ENCODE results near the gene SNAPC2. TPM values are rescaled to one million over a fixed set of nuclear protein-coding genes. Genes with fewer than 3 reads are reported as not detected.
"Not testable (repeated sequence)": the region's sequence is repeated elsewhere in the genome, so short reads cannot be mapped to it uniquely, and the experiment has no call there.

Gene SNAPC2
- total RNA-seq, 1 donor from 2014 or later = 12.3 TPM

DNA sequence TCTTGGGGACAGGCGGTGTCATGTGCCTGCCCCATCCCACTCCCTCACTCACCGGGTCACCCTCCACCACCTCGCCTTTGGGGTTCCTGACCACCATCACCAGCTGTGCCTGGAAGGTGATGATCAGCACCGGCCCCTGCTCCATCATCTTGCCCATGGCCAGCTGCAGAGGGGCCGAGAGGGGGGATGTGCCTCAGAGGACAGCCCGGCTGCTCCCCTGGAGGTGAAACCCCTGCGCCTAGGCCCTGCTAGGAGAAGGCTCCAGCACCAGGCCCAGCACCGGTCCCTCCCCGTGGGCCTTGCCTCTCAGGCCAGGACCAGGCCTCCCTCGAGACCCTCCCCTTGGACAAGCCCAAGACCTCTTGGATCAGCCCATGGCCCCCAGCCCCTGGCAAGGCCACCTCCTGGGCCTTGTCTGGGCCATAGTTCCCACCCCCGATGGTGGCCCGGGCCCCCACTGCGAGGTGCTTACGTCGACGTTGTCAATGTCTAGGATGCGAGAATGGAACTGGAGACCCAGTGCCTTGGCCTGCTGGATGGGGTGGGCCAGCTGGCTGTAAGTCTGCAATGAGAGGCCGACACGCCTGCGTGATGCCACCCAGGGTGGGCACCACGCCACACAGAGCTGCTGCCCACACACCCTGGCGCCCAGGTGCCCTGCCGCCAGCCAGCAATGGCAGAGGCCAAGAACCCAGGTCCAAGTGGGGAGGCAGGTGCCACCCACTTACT lies 7.6 kb downstream of the SNAPC2 start:
- DNase-seq (ENCODE audit: low spot score) = no peak
- intact Hi-C loops (cut with DNase I) = no loop called here

DNA sequence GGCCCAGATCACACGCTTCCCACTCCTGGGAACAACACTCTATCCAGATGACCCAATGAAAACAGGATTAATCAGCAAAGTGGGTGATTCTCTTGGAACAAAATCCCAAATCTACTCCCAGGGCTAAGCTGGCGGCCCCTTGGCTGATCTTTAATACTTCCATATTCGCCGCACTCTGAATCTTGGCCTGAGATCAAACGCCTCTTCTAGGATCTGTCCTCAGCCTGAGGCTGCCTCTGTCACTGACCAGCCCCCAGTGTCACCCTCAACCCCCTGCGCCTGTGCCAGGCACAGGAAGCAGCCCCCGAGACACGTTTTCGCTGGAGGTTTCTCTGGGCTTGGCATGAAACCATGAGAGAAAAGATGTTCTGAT lies 8.2 kb downstream of the SNAPC2 start:
- intact Hi-C loops (cut with DNase I) = no loop called here
- no peak for DNase-seq (ENCODE audit: low spot score)

DNA sequence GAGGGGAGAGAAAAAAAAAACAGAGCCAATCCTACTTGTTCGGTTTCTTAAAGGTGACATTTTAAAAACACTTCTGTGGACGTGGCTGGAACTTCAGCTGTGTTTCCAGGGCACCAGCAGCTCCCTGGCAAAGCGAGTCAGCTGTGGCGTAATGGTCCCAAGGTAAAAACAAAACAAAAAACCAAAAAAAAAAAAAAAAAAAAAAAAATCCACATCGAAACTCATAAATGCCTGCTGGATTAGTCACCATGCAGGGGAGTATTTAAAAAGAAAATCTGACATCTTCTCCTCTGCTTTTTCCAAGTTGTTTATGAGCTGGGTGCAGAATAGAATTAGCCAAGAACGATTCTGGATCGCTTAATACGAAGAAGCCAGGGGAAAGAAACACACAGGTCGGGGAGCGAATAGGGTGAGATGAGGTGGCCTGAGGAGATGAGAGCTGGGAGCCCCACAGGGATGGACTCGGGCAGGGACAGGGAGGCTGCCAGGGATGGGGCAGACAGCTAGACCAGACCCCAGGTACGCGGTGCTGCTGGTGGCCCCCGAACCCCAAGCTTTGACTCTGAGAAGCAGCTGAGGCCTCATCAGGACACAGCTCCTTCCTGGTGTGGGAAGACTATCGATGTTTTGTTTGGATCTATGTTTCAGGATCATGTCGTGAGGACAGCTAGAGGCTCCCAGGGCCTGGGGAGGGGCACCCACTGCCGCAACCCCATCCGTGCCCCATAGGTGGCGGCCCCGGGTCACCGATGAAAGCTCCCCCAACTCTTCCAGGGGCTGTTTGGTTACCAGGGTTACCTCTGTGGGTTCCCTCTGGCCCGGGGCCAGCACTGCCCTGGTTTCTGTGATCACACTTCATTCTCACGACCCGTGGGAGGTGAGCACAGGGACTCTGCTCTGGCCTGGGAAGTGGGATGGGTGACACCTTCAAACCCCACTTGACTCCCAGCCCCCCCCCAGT lies 8.9 kb downstream of the SNAPC2 start:
- no peak for DNase-seq (ENCODE audit: low spot score)
- intact Hi-C loops (cut with DNase I) = no loop called here

DNA sequence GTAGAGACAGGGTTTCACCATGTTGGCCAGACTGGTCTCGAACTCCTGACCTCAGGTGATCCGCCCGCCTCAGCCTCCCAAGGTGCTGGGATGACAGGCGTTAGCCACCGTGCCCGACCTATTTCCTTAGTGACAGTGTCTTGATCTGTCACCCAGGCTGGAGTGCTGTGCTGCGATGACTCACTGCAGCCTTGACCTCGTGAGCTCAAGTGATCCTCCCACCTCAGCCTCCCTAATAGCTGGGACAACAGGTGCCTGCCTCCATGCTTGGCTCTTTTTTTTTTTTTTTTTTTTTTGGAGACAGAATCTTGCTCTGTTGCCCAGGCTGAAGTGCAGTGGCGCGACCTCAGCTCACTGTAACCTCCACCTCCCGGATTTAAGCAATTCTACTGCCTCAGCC lies 9.9 kb downstream of the SNAPC2 start:
- DNase-seq (ENCODE audit: low spot score); intact Hi-C loops (cut with DNase I): not testable (repeated sequence)

DNA sequence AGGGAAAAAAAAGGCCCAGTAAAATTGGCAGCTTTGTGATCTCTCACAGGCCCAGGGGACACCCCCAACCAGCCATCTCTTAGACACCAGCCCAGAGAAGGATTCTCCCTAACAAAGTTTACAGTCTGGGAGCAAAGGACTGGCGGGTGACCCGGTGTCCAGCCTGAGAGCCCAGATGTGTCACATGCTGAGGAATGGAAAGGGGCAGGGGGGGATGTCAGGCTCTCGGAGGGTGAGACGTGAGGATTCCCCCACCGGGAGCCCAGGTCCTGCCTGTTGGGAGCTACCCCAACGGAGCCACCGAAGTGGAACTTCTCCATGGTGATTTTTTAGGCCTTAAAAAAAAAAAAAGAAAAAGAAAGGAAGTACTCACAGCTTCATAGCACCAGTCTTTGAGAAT lies 10.6 kb downstream of the SNAPC2 start:
- intact Hi-C loops (cut with DNase I) = no loop called here
- DNase-seq (ENCODE audit: low spot score) = no peak

DNA sequence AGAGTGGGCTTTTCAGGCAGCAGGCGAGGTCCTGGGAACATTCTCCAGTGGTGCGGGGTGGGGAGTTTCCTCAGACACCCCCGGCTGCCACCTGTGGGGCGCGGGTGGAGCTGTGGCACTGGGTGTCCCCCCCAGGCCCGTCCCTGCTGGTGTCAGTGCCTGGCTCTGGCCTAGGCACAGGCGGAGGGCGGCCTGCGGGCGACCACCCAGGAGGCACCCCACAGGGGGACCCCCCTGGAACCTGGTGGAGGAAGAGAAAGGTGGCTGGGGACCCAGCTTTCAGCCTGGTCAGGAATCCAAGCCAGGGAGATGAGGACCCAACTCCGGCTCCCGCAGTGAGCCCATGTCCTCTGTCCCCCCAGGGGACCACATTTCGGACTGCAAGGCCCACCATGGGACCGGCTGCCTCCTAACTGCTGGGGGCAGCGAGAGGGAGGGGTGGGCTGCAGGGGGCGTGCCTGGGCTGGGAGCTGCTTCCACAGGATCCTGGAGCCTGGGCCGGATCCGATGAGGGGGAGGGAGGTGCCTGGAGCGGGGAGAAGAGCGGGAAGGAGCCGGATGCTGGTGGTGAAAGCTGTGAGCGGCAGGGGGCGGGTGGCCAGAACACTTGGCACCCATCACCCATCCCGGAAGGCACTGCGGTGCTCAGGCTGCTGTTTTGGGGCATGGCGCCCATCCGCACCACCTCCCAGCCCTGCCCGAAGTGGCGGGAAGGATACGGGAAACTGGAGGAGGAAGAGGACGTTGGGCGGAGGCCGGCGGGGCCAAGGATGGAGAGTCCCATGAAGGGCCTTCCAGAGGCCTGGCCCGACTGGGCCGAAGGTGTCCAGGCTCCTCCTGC lies 11.3 kb downstream of the SNAPC2 start:
- DNase-seq (ENCODE audit: low spot score) = no peak
- intact Hi-C loops (cut with DNase I) = no loop called here

DNA sequence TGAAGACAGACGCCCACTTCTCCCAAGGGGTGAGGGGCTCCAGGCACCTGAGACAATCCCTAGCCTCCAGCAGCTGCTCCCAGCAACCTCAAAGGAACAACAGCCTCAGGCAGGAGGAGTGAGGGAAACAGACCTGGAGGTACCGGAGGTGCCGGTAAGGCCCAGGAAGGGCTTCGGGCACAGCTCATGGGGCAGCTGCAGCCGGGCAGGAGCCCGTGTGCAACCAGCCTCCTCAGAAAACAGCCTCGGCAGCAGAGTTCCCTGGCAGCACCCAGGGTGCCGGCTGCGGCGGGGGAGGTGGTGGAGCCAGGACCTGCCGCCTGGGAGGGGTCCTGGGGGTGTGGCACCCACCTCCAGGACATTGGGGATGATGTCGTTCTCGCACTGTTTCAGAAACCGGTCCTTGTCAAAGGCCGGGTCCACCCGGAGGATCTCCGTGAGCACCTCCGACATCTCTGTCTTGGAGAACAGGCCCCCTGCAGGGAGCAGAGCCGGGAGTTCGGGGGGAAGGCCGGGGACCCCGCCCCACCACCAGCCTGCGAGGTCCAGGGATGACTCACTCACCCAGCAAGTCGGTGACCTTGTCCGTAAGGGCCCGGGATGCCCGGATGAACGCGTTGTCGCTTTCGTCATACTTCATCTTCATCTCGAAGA lies 12.3 kb downstream of the SNAPC2 start:
- DNase-seq (ENCODE audit: low spot score) = no peak
- intact Hi-C loops (cut with DNase I) = no loop called here

DNA sequence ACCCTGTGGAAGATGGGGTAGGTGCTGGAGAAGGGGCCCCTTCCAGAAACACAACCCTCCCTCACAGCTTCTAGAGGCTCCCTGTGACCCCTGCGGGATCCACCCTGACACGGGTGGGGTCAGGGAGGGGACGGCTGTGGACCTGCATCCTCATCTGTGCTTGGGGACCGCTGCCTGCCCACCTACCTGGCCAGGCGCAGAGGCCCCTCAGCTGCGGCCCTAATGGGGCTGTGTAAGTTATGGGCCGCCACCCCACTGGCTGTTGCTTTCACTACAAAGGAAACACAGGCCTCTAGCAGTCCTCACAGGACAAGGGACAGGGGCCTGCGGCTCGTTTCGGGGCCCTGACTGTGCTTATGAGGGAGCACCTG lies 12.8 kb downstream of the SNAPC2 start:
- intact Hi-C loops (cut with DNase I) = no loop called here
- DNase-seq (ENCODE audit: low spot score) = no peak

DNA sequence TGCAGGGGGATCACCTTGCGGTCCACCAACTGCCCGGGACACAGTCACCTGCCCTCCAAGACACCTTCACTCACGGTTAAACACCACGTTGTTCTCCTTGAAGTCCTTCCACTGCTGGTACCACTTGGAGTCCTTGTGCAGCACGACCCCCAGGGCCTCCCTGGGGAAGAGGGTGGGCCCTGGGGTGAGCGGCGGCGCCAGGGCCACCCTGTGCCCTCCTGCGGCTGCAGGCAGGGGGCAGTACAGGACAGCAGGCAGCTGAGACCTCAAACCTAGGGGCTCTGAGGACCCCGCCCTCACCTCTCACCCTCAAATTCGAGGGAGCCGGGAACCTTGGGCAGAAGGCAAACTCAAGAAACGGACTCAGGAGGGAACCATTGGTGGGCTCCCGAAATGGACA lies 13.3 kb downstream of the SNAPC2 start:
- DNase-seq (ENCODE audit: low spot score) = no peak
- intact Hi-C loops (cut with DNase I) = no loop called here

DNA sequence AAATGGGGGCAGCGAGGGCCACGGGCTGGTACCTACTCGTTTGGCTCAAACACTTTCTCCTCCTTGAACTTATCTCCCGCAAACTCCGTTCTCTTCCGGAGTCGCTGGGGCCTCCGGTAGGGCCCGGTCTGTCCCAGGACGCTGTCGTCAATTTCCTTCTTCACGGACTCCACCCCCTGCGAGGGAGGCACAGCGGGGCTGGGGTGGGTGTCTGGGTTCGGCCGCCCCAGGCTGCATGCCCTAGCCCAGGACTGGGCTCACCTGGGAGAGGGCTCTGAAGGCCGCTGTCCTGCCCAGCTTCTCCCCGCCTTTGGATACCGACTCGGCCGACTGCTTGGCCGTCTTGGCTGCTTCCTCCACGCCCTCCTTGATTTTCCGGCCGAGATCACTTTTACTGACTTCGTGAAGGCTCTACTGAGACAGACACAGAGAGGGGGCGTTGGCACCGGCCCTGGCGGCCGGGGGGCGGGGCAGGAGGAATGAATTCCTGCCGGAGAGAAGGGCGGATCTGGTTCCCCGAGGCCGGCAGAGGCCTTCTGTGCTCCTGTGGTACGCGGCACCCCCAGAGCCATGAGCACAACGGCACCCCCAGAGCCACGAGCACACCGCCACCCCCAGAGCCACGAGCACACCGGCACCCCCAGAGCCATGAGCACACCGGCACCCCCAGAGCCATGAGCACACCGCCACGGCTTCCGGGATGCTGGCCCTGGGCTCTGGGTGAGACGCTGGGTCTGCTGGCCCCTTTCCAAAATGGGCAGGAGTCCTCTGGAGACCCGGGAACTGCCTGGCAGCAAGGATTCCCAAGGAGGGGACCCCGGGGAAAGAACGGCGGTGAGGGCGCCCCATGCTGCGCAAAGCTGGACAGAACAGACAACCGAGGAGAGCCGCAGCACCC lies 13.9 kb downstream of the SNAPC2 start:
- intact Hi-C loops (cut with DNase I) = no loop called here
- no peak for DNase-seq (ENCODE audit: low spot score)

DNA sequence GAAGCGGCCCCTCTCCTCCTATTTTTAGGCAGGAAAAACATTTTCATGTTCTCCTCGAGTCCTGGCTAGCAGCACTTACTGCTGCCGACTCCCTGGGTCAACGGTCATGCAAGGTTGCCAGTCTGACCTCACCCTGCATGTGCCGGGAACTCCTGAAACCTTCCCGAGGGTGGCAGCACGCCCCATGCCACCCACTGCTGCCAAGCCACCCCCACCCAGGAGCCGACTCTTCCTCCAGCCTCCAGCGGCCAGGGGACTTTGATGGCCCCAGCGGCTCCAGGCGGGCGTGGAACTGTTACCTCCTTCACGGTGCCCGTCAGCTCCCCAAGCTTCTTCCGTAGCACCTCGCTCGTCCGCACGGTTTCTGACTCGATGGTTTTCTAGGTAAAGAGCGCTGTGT lies 14.6 kb downstream of the SNAPC2 start:
- intact Hi-C loops (cut with DNase I) = no loop called here
- DNase-seq (ENCODE audit: low spot score) = no peak

DNA sequence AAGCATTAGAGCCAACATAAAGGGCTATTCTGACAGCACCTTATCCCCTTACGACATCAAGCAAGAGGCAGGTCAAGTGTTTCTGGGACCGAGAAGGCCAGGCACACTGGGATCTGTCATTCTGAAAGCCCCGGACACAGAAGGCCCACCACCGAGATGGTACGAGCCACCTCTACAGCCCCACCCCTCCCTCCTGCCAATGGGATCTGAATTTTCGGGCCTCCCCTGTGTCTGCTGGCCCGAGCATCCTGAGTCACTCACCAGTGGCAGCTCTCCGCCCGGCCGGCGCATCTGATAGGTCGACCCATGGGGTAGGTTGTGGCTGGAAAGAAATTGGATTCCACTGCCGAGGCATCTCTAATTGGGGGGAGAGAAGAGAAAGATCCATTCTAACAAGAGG lies 20.7 kb downstream of the SNAPC2 start:
- intact Hi-C loops (cut with DNase I) = loop anchor here (10.0 kb wide), 1 partner anchor 214 kb away; no protein-coding TSS in a partner anchor
- no peak for DNase-seq (ENCODE audit: low spot score)

DNA sequence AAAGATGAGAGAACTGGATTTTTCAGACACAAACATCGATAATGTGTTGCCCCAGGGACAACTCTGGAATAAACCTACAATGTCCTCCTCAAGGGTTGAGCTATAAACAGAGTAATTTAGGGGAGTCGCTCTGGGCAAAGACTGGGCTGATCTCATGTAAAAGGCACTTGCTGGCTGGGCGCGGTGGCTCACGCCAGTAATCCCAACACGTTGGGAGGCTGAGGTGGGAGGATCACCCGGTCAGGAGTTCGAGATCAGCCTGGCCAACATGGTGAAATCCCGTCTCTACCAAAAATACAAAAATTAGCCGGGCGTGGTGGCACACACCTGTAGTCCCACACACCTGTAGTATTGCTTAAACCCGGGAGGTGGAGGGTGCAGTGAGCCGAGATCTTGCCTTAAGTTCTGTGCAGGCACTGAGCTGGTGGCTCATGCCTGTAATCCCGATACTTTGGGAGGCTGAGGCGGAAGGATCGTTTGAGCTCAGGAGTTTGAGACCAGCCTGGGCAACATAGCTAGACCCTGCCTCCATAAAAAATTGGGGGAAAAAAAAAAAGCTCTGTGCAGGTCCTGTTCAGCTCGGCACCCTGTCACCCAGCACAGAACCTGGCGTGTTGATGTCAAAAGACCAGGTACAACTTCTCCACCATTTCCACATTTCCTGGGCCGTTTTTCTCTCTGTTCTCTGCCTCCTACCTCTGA lies 21.9 kb downstream of the SNAPC2 start:
- intact Hi-C loops (cut with DNase I) = loop anchor here (10.0 kb wide), 1 partner anchor 213 kb away; no protein-coding TSS in a partner anchor
- DNase-seq (ENCODE audit: low spot score) = no peak

DNA sequence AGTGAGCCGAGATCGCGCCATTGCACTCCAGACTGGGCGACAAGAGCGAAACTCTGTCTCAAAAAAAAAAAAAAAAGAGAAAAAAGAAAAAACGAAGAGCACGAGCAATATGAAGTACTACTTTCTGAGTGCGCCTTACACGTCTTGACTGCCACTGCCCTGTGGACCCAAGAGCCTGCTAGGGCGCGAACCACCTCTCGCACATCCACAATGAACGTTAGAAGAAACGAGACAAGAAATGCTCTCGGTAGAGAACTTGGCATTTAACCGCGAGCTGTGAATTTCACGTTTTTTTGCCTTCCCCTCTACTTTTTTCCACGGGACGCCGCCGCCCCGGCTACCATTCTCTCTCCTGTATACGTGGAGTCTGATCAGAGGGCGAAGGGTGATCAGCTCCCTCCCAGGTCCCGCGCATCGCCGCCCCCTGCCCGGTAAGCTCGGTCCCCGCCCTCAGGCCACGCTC lies 22.9 kb downstream of the SNAPC2 start:
- intact Hi-C loops (cut with DNase I) = loop anchor here (10.0 kb wide), 1 partner anchor 212 kb away; no protein-coding TSS in a partner anchor
- DNase-seq (ENCODE audit: low spot score) = no peak

DNA sequence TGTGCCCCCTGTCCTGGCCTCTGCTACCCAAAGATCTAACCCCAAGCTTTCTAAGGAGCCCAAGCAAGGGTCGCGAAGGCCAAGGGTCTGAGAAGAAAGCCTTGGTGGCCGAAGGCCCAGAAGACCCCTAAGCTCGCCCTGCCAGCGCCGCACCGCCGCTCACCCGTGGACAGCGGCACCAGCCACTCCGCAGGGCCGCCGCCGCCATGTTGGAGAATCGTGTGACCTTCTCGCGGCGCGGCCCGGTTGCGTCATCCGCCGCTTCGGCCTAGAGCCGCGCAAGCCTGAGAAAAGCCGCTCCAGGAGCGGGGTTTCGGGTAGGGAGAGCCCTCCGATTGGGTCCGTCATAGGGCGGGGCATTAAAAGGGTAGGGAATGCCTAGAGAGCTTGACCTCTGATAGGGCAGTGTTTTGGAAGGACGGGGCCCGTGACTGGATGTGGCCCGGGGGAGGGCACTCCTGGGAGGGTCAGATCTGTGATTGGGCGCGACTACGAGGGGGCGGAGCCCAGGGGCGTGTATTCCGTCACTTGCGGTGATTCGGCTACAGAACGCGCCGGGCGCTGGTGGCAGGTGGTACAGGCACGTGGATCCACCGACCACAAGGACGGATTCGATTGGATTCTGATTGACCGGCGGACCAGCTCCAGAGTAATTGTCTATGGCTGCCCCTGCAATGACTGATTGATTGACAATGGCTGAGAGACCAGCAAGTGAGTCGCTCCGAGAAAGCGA lies 23.5 kb downstream of the SNAPC2 start, which contains the start of gene TIMM44:
Gene TIMM44, minus strand, starts transcription at position 223 of the 733 bp plus-strand sequence. Its CDS starts 15 bp downstream, at position 208.
- intact Hi-C loops (cut with DNase I) = loop anchor here (1.0 to 10.0 kb wide), 3 partner anchors 59 to 309 kb away; no protein-coding TSS in a partner anchor
- DNase-seq (ENCODE audit: low spot score) = peak; percentile 100

DNA sequence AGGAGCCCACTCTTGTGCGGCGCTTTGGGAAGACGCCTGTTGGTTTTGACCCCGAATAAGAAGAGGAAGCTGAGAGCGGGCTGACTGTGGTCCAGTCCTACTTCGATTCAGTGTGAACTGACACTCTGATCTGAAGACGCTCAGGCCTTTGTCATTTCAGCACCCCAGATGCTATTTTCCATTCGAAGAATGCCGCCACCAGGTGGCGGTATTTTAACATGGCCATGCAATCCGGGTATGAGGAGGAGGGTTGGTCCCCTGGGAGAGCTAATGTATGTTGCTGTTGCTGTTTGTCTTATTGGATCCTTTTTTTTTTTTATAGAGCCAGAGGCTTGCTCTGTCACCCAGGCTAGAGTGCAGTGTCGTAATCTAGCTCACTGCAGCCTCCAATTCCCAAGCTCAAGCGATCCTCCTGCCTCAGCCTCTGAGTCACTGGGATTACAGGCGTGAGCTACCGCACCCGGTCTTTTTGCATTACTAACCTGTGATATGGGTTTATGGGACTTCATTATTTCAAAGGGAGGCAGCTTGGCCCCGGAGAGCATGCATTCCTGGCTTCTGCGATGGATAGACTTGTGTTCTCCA lies 24.1 kb downstream of the SNAPC2 start:
- intact Hi-C loops (cut with DNase I) = loop anchor here (1.0 to 10.0 kb wide), 3 partner anchors 58 to 309 kb away; no protein-coding TSS in a partner anchor
- peak; percentile 87 for DNase-seq (ENCODE audit: low spot score)

Data from cardiac septum (tissue), 1 donor.